ENCODE measurements around the gene FOXO1. TPM values are rescaled to one million over a fixed set of nuclear protein-coding genes. Genes with fewer than 3 reads are reported as not detected.

FOXO1 gene
- total and polyA plus RNA-seq, 9 of the 15 experiments (the other 6 are each of a cell fraction or from before 2014, with no cell fraction given), result 0.04 to 0.73 (median 0.20) TPM

- no peak for TF ChIP-seq ZNF277 (CRISPR knock-in tag; IDR thresholded peaks at IDR 0.05; ENCODE audit: borderline replicate concordance)
- TF ChIP-seq NR1H2 (CRISPR knock-in tag; IDR thresholded peaks at IDR 0.05), result no peak
- no peak for TF ChIP-seq SRSF1 (IDR thresholded peaks at IDR 0.05; ENCODE audit: low read depth, low read length)
- TF ChIP-seq SRF (CRISPR knock-in tag; IDR thresholded peaks at IDR 0.05), result no peak
- no peak for TF ChIP-seq FOXK1 (CRISPR knock-in tag; IDR thresholded peaks at IDR 0.05; ENCODE audit: borderline replicate concordance)
- peak; percentile 71; the same call in 1 of the 2 replicates for TF ChIP-seq GATAD2B (IDR thresholded peaks at IDR 0.05; ENCODE audit: borderline replicate concordance)
- TF ChIP-seq ZFP30 (CRISPR knock-in tag; IDR thresholded peaks at IDR 0.05; ENCODE audit: borderline replicate concordance), result no peak
- peak; percentile 34; the same call in 1 of the 2 replicates for TF ChIP-seq HDAC2 (IDR thresholded peaks at IDR 0.05)
- no peak for TF ChIP-seq PTBP1 (IDR thresholded peaks at IDR 0.05; ENCODE audit: low read depth, low read length)
- TF ChIP-seq KAT8 (IDR thresholded peaks at IDR 0.05; ENCODE audit: low read depth), result no peak
- TF ChIP-seq ZNF217 (CRISPR knock-in tag; IDR thresholded peaks at IDR 0.05), result no peak
- TF ChIP-seq ZFX (CRISPR knock-in tag; IDR thresholded peaks at IDR 0.05), result no peak
- TF ChIP-seq FIP1L1 (IDR thresholded peaks at IDR 0.05; ENCODE audit: low read depth, low read length, poor library complexity, severe bottlenecking), result no peak
- peak; percentile 49 for TF ChIP-seq TAF9B (IDR thresholded peaks at IDR 0.05; ENCODE audit: partially characterized antibody)
- TF ChIP-seq NRF1 (conservative IDR thresholded peaks at IDR 0.05 in 1 of 2, IDR thresholded peaks at IDR 0.05 in 1 of 2), result peak in 1 of 2 experiments; percentile 12; a peak in 1 of 4 replicates
- no peak for TF ChIP-seq ZNF224 (CRISPR knock-in tag; IDR thresholded peaks at IDR 0.05)
- TF ChIP-seq ZNF589 (CRISPR knock-in tag; IDR thresholded peaks at IDR 0.05; ENCODE audit: low read depth), result no peak
- TF ChIP-seq NFE2 (IDR thresholded peaks at IDR 0.05; ENCODE audit: low read depth), result peak; percentile 88
- TF ChIP-seq TEAD4 (IDR thresholded peaks at IDR 0.05; ENCODE audit: low read length), result peak; percentile 77
- no peak for TF ChIP-seq TEAD4 (CRISPR knock-in tag; IDR thresholded peaks at IDR 0.05; ENCODE audit: borderline replicate concordance)
- TF ChIP-seq, protein P1, sequence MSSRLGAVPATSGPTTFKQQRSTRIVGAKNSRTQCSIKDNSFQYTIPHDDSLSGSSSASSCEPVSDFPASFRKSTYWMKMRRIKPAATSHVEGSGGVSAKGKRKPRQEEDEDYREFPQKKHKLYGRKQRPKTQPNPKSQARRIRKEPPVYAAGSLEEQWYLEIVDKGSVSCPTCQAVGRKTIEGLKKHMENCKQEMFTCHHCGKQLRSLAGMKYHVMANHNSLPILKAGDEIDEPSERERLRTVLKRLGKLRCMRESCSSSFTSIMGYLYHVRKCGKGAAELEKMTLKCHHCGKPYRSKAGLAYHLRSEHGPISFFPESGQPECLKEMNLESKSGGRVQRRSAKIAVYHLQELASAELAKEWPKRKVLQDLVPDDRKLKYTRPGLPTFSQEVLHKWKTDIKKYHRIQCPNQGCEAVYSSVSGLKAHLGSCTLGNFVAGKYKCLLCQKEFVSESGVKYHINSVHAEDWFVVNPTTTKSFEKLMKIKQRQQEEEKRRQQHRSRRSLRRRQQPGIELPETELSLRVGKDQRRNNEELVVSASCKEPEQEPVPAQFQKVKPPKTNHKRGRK (tag; IDR thresholded peaks at IDR 0.05), result no peak
- 0 out of 2 replicates have a peak, but pooled peaks have one; percentile 39 for TF ChIP-seq GATA2 (CRISPR knock-in tag; IDR thresholded peaks at IDR 0.05)
- peak; percentile 67 to 76 for TF ChIP-seq FOXK2 (conservative IDR thresholded peaks at IDR 0.05 in 1 of 2, IDR thresholded peaks at IDR 0.05 in 1 of 2; ENCODE audit: low read depth in 2 of 2)
- TF ChIP-seq STAT5A (IDR thresholded peaks at IDR 0.05; ENCODE audit: borderline replicate concordance, low read length), result peak; percentile 42; the same call in 1 of the 2 replicates
- TF ChIP-seq SMARCE1 (IDR thresholded peaks at IDR 0.05), result peak; percentile 87
- TF ChIP-seq ARNT (IDR thresholded peaks at IDR 0.05), result 0 out of 4 replicates have a peak, but pooled peaks of 1 of the 2 experiments have one; percentile 48
- TF ChIP-seq SMARCA5 (IDR thresholded peaks at IDR 0.05), result no peak
Observed at GRCh38 chr13:40671956-40672764, 5.7 kb upstream of the FOXO1 start (continued).
